Transverse colon (tissue), 3 donors: ENCODE measurements around the gene GRM7.

Experiments used
- CTCF ChIP-seq, 5 experiments: fragments of 200-600 bp in 3 of 5; fragments of 450-650 bp in 2 of 5; sonication (generic) in 3 of 5; IDR thresholded peaks; 1 replicate in 2 of 5; 2 replicates in 3 of 5; pipeline ENCODE4 v1.5.1; 2016 to 2017; ENCODE audit warnings: antibody characterized with exemption in 5 of 5, inconsistent platforms in 3 of 5, mild to moderate bottlenecking in 2 of 5, moderate library complexity in 1 of 5
- EP300 ChIP-seq: sonication (generic); formaldehyde crosslinking; IDR thresholded peaks from one replicate; pipeline ENCODE4 v1.6.1; 2017; ENCODE audit warnings: antibody characterized with exemption, low read depth

DNA sequence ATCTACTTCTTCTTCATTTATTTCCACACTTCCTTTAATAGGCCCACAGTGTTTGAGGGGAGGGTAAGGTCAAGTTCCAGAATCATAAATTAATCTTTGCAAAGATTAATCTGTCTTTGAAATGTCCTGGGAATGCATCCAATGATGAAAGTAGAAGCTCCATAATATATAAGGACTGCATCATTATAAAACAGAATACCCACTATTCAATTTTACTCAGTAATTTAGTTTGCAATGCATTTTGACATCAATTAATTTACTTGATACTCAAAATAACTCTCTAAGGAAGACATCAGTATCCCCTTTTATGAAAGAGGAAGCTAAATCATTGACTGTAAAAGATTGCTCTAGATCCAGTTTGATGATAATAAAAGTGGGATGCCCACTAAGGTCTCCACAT, 777.2 kb downstream of the GRM7 start:
- TF ChIP-seq CTCF (IDR thresholded peaks at IDR 0.05): no peak
- TF ChIP-seq EP300: no peak
